Thymus (tissue), 14 donors: ENCODE data around the gene FECH. TPM values are rescaled to one million over a fixed set of nuclear protein-coding genes. Genes with fewer than 3 reads are reported as not detected.

Source experiments
- DNase-seq, 9 donors: peaks; one replicate each; pipeline ENCODE4 v3.0.0-alpha.2; 2013; ENCODE audit warnings: low spot score in 9 of 9, low read depth in 6 of 9, missing footprints in 1 of 9
- H3K27ac ChIP-seq, 2 donors: one replicate each; pipeline ENCODE4 v1.5.1; 2013; ENCODE audit warnings: control low read depth in 1 of 2, low read depth in 1 of 2, low read length in 1 of 2, mild to moderate bottlenecking in 1 of 2, moderate library complexity in 1 of 2
- H3K27me3 ChIP-seq, 2 donors: one replicate each; pipeline ENCODE4 v1.5.1; 2013; ENCODE audit warnings: low read length in 1 of 2; ENCODE audit not compliant: control insufficient read depth in 2 of 2, insufficient read depth in 1 of 2
- H3K36me3 ChIP-seq, 2 donors: one replicate each; pipeline ENCODE4 v1.5.1; 2013; ENCODE audit warnings: low read length in 1 of 2, mild to moderate bottlenecking in 1 of 2, moderate library complexity in 1 of 2; ENCODE audit not compliant: control insufficient read depth in 2 of 2, insufficient read depth in 2 of 2
- H3K4me1 ChIP-seq, 2 donors: one replicate each; pipeline ENCODE4 v1.5.1; 2013; ENCODE audit warnings: low read length in 2 of 2; ENCODE audit not compliant: control insufficient read depth in 2 of 2, insufficient read depth in 2 of 2
- H3K4me3 ChIP-seq, 2 donors: one replicate each; pipeline ENCODE4 v1.5.1; 2013; ENCODE audit warnings: low read length in 2 of 2, control low read depth in 1 of 2, mild to moderate bottlenecking in 1 of 2
- H3K9me3 ChIP-seq, 2 donors: one replicate each; pipeline ENCODE4 v1.5.1; 2013; ENCODE audit warnings: low read length in 1 of 2, mild to moderate bottlenecking in 1 of 2; ENCODE audit not compliant: control insufficient read depth in 2 of 2, insufficient read depth in 1 of 2
- WGBS: extraction: QIAGEN DNeasy Blood & Tissue Kit; methylation state at CpG from one replicate; pipeline ENCODE4 v1.1.7; 2013; 5-methylcytosine and 5-hydroxymethylcytosine counted together
- long read RNA-seq, 10 donors: transcript quantifications; one replicate each; lab custom pipeline, GENCODE V29; 2026
- polyA plus RNA-seq: library from polyadenylated mRNA; stranded (reverse); fragments of 200-250 nt; gene quantifications from one replicate; pipeline ENCODE4 v1.2.3, GENCODE V29; 2013
- total RNA-seq: library from RNA; stranded (reverse); fragments of 120-200 nt; gene quantifications from one replicate; pipeline ENCODE4 v1.2.4, GENCODE V29; 2013
- donor health status: healthy.

The FECH gene, protein sequence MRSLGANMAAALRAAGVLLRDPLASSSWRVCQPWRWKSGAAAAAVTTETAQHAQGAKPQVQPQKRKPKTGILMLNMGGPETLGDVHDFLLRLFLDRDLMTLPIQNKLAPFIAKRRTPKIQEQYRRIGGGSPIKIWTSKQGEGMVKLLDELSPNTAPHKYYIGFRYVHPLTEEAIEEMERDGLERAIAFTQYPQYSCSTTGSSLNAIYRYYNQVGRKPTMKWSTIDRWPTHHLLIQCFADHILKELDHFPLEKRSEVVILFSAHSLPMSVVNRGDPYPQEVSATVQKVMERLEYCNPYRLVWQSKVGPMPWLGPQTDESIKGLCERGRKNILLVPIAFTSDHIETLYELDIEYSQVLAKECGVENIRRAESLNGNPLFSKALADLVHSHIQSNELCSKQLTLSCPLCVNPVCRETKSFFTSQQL
- 33.1 TPM for total RNA-seq
- 11.1 TPM for polyA plus RNA-seq
- long read RNA-seq, donor 1: 0 reads
- long read RNA-seq, donor 2, transcript FECH-201 (11 exons, 3,853 nt): major isoform, 20 of 23 reads
- long read RNA-seq, donor 2, partial matches to known transcripts: 0 of 23 reads
- long read RNA-seq, donor 2, other reads (novel, unspliced or antisense): 0 of 23 reads
- long read RNA-seq, donor 3, transcript FECH-201 (11 exons, 3,853 nt): major isoform, 16 of 19 reads
- long read RNA-seq, donor 3, partial matches to known transcripts: 0 of 19 reads
- long read RNA-seq, donor 3, other reads (novel, unspliced or antisense): 0 of 19 reads
- long read RNA-seq, donor 4, partial matches to known transcripts: 0 of 4 reads
- long read RNA-seq, donor 4, other reads (novel, unspliced or antisense): 0 of 4 reads
- long read RNA-seq, donor 5, transcript FECH-201 (11 exons, 3,853 nt): major isoform, 8 of 10 reads
- long read RNA-seq, donor 5, partial matches to known transcripts: 0 of 10 reads
- long read RNA-seq, donor 5, other reads (novel, unspliced or antisense): 0 of 10 reads
- long read RNA-seq, donor 6, partial matches to known transcripts: 0 of 6 reads
- long read RNA-seq, donor 6, other reads (novel, unspliced or antisense): 0 of 6 reads
- long read RNA-seq, donor 7, transcript FECH-201 (11 exons, 3,853 nt): major isoform, 10 of 10 reads
- long read RNA-seq, donor 7, partial matches to known transcripts: 0 of 10 reads
- long read RNA-seq, donor 7, other reads (novel, unspliced or antisense): 0 of 10 reads
- long read RNA-seq, donor 8, transcript FECH-201 (11 exons, 3,853 nt): major isoform, 7 of 8 reads
- long read RNA-seq, donor 8, partial matches to known transcripts: 0 of 8 reads
- long read RNA-seq, donor 8, other reads (novel, unspliced or antisense): 0 of 8 reads
- long read RNA-seq, donor 9, partial matches to known transcripts: 0 of 4 reads
- long read RNA-seq, donor 9, other reads (novel, unspliced or antisense): 0 of 4 reads
- long read RNA-seq, donor 10, transcript FECH-201 (11 exons, 3,853 nt): major isoform, 11 of 12 reads
- long read RNA-seq, donor 10, partial matches to known transcripts: 0 of 12 reads
- long read RNA-seq, donor 10, other reads (novel, unspliced or antisense): 0 of 12 reads

DNA sequence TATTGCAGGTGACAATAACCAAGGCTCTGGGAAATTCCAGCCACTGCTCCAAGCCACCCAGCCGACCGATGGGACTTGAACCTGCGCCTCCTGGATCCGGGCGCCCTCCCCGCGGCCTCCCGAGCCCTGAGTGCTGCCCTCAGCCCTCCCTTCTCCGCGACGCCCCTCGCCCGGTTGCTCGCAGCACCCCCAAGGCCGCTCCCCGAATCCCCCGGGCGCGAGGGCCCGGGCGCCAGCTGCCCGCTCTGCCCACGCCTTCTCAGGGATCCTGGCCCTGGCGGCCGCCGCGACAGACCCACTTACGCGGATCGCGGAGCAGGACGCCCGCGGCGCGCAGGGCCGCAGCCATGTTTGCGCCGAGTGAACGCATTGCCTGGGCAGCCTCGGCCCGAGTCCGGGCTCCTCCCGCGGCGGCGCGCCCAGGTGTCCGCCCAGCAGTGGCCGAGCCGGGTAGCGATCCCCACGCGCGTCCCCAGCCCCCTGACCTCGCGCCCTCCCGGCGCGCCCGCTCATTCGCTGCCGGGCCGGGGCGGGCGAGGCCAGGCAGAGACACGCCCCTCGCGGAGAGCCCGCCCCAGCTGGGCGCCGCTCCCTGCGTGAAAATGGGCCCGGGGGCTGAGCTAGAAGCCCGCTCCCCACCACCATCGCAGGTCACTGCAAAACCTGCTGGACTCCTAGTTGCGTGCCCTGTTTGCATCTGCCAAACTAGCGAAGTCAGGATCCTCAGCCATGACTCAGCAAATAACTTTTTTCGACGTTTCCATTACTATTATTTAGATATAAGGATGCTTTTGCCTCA is at the start of gene FECH:
TSS of gene FECH (minus strand) at position 452 of the 799 bp plus-strand sequence. CDS start at position 370, 82 bp downstream.
- under 1% methylated on average over 80 of the region's 80 CpGs for WGBS
- peak within 1 kb of the TSS; percentile 48 to 67 for H3K27ac ChIP-seq
- H3K4me1 ChIP-seq: peaks cover 21 to 28% of the 10 kb centered on the region in 2 donors
- peak within 1 kb of the TSS; percentile 65 for H3K4me3 ChIP-seq
- H3K9me3 ChIP-seq: no peaks in the 10 kb centered on the region
- H3K27me3 ChIP-seq: no peaks in the 10 kb centered on the region
- peaks cover 4 to 6% of the 10 kb centered on the region in 2 donors for H3K36me3 ChIP-seq
- DNase-seq: peak in 6 of 9 donors; percentile 37 to 81 (median 60)

DNA sequence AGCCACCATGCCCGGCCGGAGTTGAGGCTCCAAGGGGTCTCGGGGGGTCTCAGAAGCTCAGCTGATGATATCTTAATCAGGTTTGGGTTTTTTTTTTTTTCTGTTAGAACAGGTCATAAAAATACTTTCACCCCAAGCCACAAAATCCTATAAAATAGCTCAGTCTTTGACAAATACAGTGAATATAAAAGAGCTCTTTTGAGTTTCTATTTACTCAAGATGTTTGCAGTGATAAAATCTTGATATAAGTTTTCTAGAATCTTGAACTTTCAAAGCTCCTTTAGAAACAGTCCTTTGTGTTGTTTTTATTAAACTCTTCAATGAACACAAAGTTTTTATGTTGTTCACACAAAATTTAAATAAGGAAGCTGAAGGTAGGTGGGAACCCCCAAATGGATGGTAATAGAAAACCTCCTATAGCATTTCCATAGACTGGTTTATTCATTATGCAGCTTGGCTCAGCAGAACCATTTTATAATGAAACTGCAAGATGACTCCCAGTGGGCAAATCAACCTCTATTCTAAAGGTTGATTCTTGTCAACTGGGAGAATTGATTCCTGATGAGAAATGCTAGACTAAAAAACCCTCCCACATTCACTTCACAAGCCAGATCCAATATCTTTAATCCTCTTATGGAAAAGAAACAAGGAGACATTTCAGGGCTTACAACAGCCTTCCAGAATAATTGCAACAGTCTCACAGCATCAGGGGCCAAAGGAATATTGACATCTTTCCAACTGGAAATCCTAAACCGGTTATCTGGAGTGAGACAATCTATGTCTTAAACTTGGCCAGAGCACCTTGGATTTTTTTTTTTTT is 48.7 kb upstream of the FECH start:
- 95% methylated on average over 4 of the region's 4 CpGs for WGBS
- Histone ChIP-seq H3K27ac (no peak overlapping the region), H3K4me3 (no peak overlapping the region), H3K36me3 (no peaks in the 10 kb centered on the region), H3K27me3 (no peaks in the 10 kb centered on the region), H3K9me3 (no peaks in the 10 kb centered on the region), H3K4me1 (peaks cover 0 to 2% of the 10 kb centered on the region in 2 donors)
- DNase-seq: no peak

DNA sequence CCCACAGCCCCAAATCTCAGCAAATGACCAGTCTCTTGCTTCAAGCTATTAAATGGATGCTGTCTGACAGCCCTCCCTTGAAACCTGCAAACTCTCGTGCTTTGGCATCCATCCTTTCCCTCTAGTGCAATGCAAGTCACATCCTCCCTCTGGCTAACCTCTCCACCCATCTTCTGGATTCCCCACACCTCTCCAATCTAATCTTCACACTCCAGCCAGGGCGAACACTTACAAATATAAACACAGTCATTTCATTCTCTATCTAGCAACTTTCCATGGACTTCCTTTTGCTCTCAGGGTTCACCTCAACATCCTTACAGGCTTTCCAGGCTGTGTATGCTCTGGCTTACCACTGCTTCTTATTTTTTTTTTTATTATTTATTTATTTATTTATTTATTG is 45.2 kb upstream of the FECH start:
- Histone ChIP-seq H3K9me3 (no peaks in the 10 kb centered on the region), H3K27ac (no peak overlapping the region)
- WGBS: 98% methylated on average over 2 of the region's 2 CpGs

DNA sequence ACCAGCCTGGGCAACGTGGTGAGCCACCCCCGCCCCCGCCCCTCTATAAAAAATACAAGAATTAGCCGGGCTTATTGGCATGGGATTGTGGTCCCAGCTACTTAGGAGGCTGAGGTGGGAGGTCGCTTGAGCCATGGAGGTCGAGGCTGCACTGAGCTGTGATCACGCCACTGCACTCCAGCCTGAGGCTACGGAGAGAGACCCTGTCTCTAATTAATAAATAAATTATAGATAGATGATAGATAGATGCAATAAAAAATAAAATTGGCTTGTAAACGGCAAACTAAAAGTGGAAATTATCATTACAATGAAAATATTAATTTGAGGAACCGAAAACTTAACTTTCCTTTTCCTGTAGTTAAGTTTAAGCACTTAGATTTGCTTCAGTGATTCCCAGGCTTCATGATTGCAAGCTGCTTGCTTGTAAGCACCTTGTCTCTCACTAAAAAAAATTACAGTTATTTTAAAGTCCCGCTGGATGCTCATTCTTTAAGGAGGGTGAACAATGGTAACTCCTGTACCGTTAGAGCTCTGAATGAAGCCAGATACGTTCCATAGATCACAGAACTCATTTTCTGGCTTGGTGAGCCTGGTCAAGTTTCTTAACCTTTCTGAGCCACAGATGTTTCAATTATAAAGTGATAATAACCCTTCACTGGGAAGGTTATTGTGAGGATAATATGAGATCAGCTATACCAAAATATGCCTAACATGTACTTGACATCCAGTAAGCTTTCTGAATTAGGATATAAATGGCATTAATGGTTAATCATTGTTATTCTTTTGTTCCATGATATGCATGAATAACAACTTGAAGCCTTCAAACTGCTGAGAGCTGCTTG is 44.5 kb upstream of the FECH start:
- DNase-seq: no peak
- Histone ChIP-seq H3K36me3 (no peaks in the 10 kb centered on the region), H3K27me3 (no peaks in the 10 kb centered on the region), H3K4me1 (peaks cover 0 to 7% of the 10 kb centered on the region in 2 donors), H3K4me3 (peak overlapping the region; percentile 65 to 83), H3K9me3 (no peaks in the 10 kb centered on the region), H3K27ac (no peak overlapping the region)
- 63% methylated on average over 13 of the region's 13 CpGs for WGBS

More for the DNA sequence above, 45.2 kb upstream of the FECH start:
- no peaks in the 10 kb centered on the region for H3K36me3 ChIP-seq
- H3K4me1 ChIP-seq: peaks cover 0 to 7% of the 10 kb centered on the region in 2 donors
- H3K4me3 ChIP-seq: no peak overlapping the region
- no peaks in the 10 kb centered on the region for H3K27me3 ChIP-seq
- no peak for DNase-seq

DNA sequence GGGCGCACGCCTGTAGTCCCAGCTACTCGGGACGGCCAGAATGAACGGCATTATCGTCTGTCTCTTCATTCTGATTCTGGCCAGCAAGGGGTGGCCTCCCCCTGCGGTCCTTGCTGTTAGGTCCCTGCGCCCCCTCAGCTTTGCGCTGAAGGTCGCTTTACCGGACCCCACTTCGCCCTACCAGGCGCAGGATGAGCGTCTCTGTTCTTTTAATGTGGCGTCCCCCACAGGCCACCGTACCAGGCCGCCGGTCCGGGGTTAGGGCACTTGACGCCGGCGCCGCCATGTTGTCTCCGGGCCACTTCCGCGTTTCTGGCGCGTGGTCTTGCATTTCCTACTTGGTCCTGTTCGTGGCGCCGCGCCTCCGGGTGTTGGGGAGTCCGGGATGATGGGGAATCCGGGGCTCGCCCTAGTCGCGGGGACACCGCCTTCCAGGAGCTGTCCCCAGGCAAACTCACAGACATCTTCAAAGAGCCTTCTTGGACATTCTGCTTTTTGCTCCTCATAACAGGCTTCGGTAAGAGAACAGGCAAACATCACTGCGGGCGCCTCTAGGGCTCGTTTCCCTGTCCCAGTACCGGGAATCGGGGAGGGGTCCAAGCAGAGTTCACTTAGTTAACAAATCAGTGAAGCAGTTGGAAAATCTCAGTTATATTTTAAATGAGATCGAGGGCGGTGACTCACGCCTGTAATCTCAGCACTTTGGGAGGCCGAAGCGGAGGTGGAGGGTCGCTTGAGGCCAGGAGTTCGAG is 43.7 kb upstream of the FECH start:
- peak overlapping the region; percentile 9 to 80 for H3K27ac ChIP-seq
- 6% methylated on average over 52 of the region's 52 CpGs for WGBS
- DNase-seq: peak; percentile 75 to 97 (median 91)
- H3K27me3 ChIP-seq: no peaks in the 10 kb centered on the region
- H3K4me3 ChIP-seq: peak overlapping the region; percentile 65 to 83
- no peaks in the 10 kb centered on the region for H3K9me3 ChIP-seq
- peaks cover 0 to 7% of the 10 kb centered on the region in 2 donors for H3K4me1 ChIP-seq
- no peaks in the 10 kb centered on the region for H3K36me3 ChIP-seq

DNA sequence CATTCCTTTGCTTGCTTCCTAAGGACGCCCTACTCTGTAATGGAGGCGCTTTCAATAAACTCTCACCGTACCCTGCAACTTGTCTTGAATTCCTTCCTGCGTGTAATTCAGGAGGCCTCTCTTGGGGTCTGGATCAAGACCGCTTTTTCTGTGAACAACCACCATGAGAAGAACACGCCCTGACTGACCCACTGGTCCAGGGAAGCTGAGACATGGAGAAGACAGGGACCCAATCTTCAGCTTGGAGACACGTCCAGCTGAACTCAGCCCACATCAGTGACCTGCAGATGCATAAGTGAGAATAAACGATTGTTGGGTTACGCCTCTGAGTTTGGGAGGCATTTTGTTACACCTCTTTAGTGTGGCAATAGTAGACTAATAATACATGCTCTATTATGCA is 42.9 kb upstream of the FECH start:
- 97% methylated on average over 9 of the region's 9 CpGs for WGBS
- no peak for DNase-seq

More for the DNA sequence above, 42.9 kb upstream of the FECH start:
- Histone ChIP-seq H3K27ac (no peak overlapping the region), H3K4me1 (peaks cover 0 to 7% of the 10 kb centered on the region in 2 donors), H3K36me3 (no peaks in the 10 kb centered on the region), H3K4me3 (peak overlapping the region; percentile 65 to 83), H3K27me3 (no peaks in the 10 kb centered on the region), H3K9me3 (no peaks in the 10 kb centered on the region)
